HG03558 (cell line): ENCODE measurements around the gene UVRAG.

Experiments
- ATAC-seq: cut with Tn5 transposase; IDR thresholded peaks from one replicate; pipeline ENCODE4 v1.9.1; 2021; ENCODE audit warnings: moderate number of reproducible peaks; ENCODE audit not compliant: unreplicated experiment; ENCODE audit errors: extremely low read depth

The UVRAG gene

GRCh38 chr11:76156971-76157427 is 342.0 kb downstream of the UVRAG start:
- no peak for ATAC-seq

- no peak for ATAC-seq
These were observed 342.9 kb downstream of the UVRAG start for GRCh38 chr11:76157891-76158290.

- no peak for ATAC-seq
These were observed 343.6 kb downstream of the UVRAG start for GRCh38 chr11:76158394-76159302.

GRCh38 chr11:76159303-76159937 is 344.4 kb downstream of the UVRAG start:
- ATAC-seq = no peak

GRCh38 chr11:76159983-76160661 is 345.1 kb downstream of the UVRAG start:
- ATAC-seq = no peak

GRCh38 chr11:76160856-76161255 is 345.8 kb downstream of the UVRAG start:
- ATAC-seq = no peak

- ATAC-seq = no peak
These were observed 346.4 kb downstream of the UVRAG start for GRCh38 chr11:76161261-76161961.

GRCh38 chr11:76162336-76163288 is 347.6 kb downstream of the UVRAG start:
- ATAC-seq = no peak

GRCh38 chr11:76163289-76163880 is 348.4 kb downstream of the UVRAG start:
- no peak for ATAC-seq

- ATAC-seq = no peak
These were observed 349.1 kb downstream of the UVRAG start for GRCh38 chr11:76164081-76164480.

- ATAC-seq = no peak
These were observed 350.1 kb downstream of the UVRAG start for GRCh38 chr11:76164861-76165751.

- ATAC-seq = peak; percentile 44
These were observed 351.3 kb downstream of the UVRAG start for GRCh38 chr11:76166314-76166713.

- ATAC-seq = no peak
These were observed 352.6 kb downstream of the UVRAG start for GRCh38 chr11:76167590-76167989.

GRCh38 chr11:76169473-76169896 is 354.5 kb downstream of the UVRAG start:
- ATAC-seq = no peak

GRCh38 chr11:76170468-76170867 is 355.5 kb downstream of the UVRAG start:
- no peak for ATAC-seq

- ATAC-seq = no peak
These were observed 357.6 kb downstream of the UVRAG start for GRCh38 chr11:76172583-76172982.

- ATAC-seq = no peak
These were observed 358.7 kb downstream of the UVRAG start for GRCh38 chr11:76173663-76174062.

GRCh38 chr11:76174330-76174729 is 359.3 kb downstream of the UVRAG start:
- no peak for ATAC-seq
